ENCODE data around the gene PATZ1.
A peak's percentile ranks its signal among the peaks of the same experiment; 100 is the strongest.
"Not testable (repeated sequence)": the region's sequence is repeated elsewhere in the genome, so short reads cannot be mapped to it uniquely, and the experiment has no call there.

Gene PATZ1

GRCh38 chr22:31329453-31330215, 16.5 kb downstream of the PATZ1 start:
- Histone ChIP-seq H3K36me3 (ENCODE audit: insufficient read depth, low read length) (peaks cover 97% of the 10 kb centered on the region), H3K9me3 (ENCODE audit: insufficient read depth, low read depth, low read length) (no peaks in the 10 kb centered on the region), H3K27me3 (ENCODE audit: insufficient read depth, low read length) (no peaks in the 10 kb centered on the region), H3K27ac (ENCODE audit: low read depth, low read length) (no peak overlapping the region), H3K9ac (ENCODE audit: low read depth, low read length) (no peak overlapping the region), H3K4me1 (ENCODE audit: insufficient read depth, low read length) (peaks cover 12% of the 10 kb centered on the region; the same call in 1 of the 2 replicates), H3K4me3 (ENCODE audit: low read length) (no peak overlapping the region)
- WGBS = 85% methylated on average over 9 of the region's 9 CpGs

GRCh38 chr22:31329029-31329428, 17.1 kb downstream of the PATZ1 start:
- Histone ChIP-seq H3K9ac (ENCODE audit: low read depth, low read length) (no peak overlapping the region; the same call in 1 of the 2 replicates), H3K9me3 (ENCODE audit: insufficient read depth, low read depth, low read length) (no peaks in the 10 kb centered on the region), H3K27me3 (ENCODE audit: insufficient read depth, low read length) (no peaks in the 10 kb centered on the region), H3K27ac (ENCODE audit: low read depth, low read length) (no peak overlapping the region; the same call in 1 of the 2 replicates), H3K4me3 (ENCODE audit: low read length) (no peak overlapping the region), H3K4me1 (ENCODE audit: insufficient read depth, low read length) (peaks cover 12% of the 10 kb centered on the region; the same call in 1 of the 2 replicates), H3K36me3 (ENCODE audit: insufficient read depth, low read length) (peaks cover 95% of the 10 kb centered on the region)
- 91% methylated on average over 4 of the region's 4 CpGs for WGBS

- WGBS = 90% methylated on average over 13 of the region's 13 CpGs
- Histone ChIP-seq H3K9me3 (ENCODE audit: insufficient read depth, low read depth, low read length) (no peaks in the 10 kb centered on the region), H3K36me3 (ENCODE audit: insufficient read depth, low read length) (peaks cover 95% of the 10 kb centered on the region), H3K27me3 (ENCODE audit: insufficient read depth, low read length) (no peaks in the 10 kb centered on the region), H3K4me1 (ENCODE audit: insufficient read depth, low read length) (peaks cover 12% of the 10 kb centered on the region; the same call in 1 of the 2 replicates), H3K27ac (ENCODE audit: low read depth, low read length) (peak overlapping the region; percentile 39; the same call in 1 of the 2 replicates), H3K4me3 (ENCODE audit: low read length) (no peak overlapping the region), H3K9ac (ENCODE audit: low read depth, low read length) (peak overlapping the region; percentile 39; the same call in 1 of the 2 replicates)
Observed at GRCh38 chr22:31328544-31328960, 17.6 kb downstream of the PATZ1 start.

- Histone ChIP-seq H3K4me1 (ENCODE audit: insufficient read depth, low read length) (peaks cover 12% of the 10 kb centered on the region; the same call in 1 of the 2 replicates), H3K9ac (ENCODE audit: low read depth, low read length) (no peak overlapping the region), H3K36me3 (ENCODE audit: insufficient read depth, low read length) (peaks cover 91% of the 10 kb centered on the region), H3K9me3 (ENCODE audit: insufficient read depth, low read depth, low read length) (no peaks in the 10 kb centered on the region), H3K4me3 (ENCODE audit: low read length) (no peak overlapping the region), H3K27me3 (ENCODE audit: insufficient read depth, low read length) (no peaks in the 10 kb centered on the region), H3K27ac (ENCODE audit: low read depth, low read length) (no peak overlapping the region)
- 87% methylated on average over 9 of the region's 9 CpGs for WGBS
Observed at GRCh38 chr22:31327806-31328543, 18.2 kb downstream of the PATZ1 start.

- Histone ChIP-seq H3K36me3 (ENCODE audit: insufficient read depth, low read length) (peaks cover 80% of the 10 kb centered on the region), H3K27ac (ENCODE audit: low read depth, low read length) (no peak overlapping the region), H3K9me3 (ENCODE audit: insufficient read depth, low read depth, low read length) (no peaks in the 10 kb centered on the region), H3K9ac (ENCODE audit: low read depth, low read length) (no peak overlapping the region), H3K4me3 (ENCODE audit: low read length) (no peak overlapping the region), H3K27me3 (ENCODE audit: insufficient read depth, low read length) (no peaks in the 10 kb centered on the region), H3K4me1 (ENCODE audit: insufficient read depth, low read length) (peaks cover 12% of the 10 kb centered on the region; the same call in 1 of the 2 replicates)
- 95% methylated on average over 9 of the region's 9 CpGs for WGBS
Observed at GRCh38 chr22:31326877-31327276, 19.3 kb downstream of the PATZ1 start.

GRCh38 chr22:31323578-31324550, 22.3 kb downstream of the PATZ1 start:
- Histone ChIP-seq H3K27ac (ENCODE audit: low read depth, low read length) (no peak overlapping the region), H3K4me1 (ENCODE audit: insufficient read depth, low read length) (peaks cover 8% of the 10 kb centered on the region; the same call in 1 of the 2 replicates), H3K36me3 (ENCODE audit: insufficient read depth, low read length) (peaks cover 53% of the 10 kb centered on the region), H3K27me3 (ENCODE audit: insufficient read depth, low read length) (no peaks in the 10 kb centered on the region), H3K4me3 (ENCODE audit: low read length) (no peak overlapping the region), H3K9me3 (ENCODE audit: insufficient read depth, low read depth, low read length) (no peaks in the 10 kb centered on the region), H3K9ac (ENCODE audit: low read depth, low read length) (no peak overlapping the region)
- WGBS = 93% methylated on average over 8 of the region's 8 CpGs

- 91% methylated on average over 4 of the region's 4 CpGs for WGBS
- peaks cover 28% of the 10 kb centered on the region for H3K36me3 ChIP-seq (ENCODE audit: insufficient read depth, low read length)
Observed at GRCh38 chr22:31321421-31321820, 24.7 kb downstream of the PATZ1 start.

GRCh38 chr22:31314220-31314619, 31.9 kb downstream of the PATZ1 start:
- not testable (repeated sequence) for H3K9ac ChIP-seq (ENCODE audit: low read depth, low read length); H3K36me3 ChIP-seq (ENCODE audit: insufficient read depth, low read length); H3K27me3 ChIP-seq (ENCODE audit: insufficient read depth, low read length); H3K4me3 ChIP-seq (ENCODE audit: low read length); H3K27ac ChIP-seq (ENCODE audit: low read depth, low read length); H3K4me1 ChIP-seq (ENCODE audit: insufficient read depth, low read length); H3K9me3 ChIP-seq (ENCODE audit: insufficient read depth, low read depth, low read length)
- WGBS = 90% methylated on average over 1 of the region's 1 CpG

More at GRCh38 chr22:31321421-31321820, 24.7 kb downstream of the PATZ1 start:
- no peaks in the 10 kb centered on the region for H3K27me3 ChIP-seq (ENCODE audit: insufficient read depth, low read length)
- H3K27ac ChIP-seq (ENCODE audit: low read depth, low read length) = no peak overlapping the region
- no peaks in the 10 kb centered on the region for H3K9me3 ChIP-seq (ENCODE audit: insufficient read depth, low read depth, low read length)
- no peak overlapping the region for H3K9ac ChIP-seq (ENCODE audit: low read depth, low read length)
- H3K4me3 ChIP-seq (ENCODE audit: low read length) = no peak overlapping the region
- no peaks in the 10 kb centered on the region for H3K4me1 ChIP-seq (ENCODE audit: insufficient read depth, low read length)

GRCh38 chr22:31313366-31314147, 32.6 kb downstream of the PATZ1 start:
- Histone ChIP-seq H3K36me3 (ENCODE audit: insufficient read depth, low read length) (no peaks in the 10 kb centered on the region), H3K4me1 (ENCODE audit: insufficient read depth, low read length) (peaks cover 3% of the 10 kb centered on the region), H3K4me3 (ENCODE audit: low read length) (no peak overlapping the region), H3K9ac (ENCODE audit: low read depth, low read length) (peak overlapping the region; percentile 59; the same call in 1 of the 2 replicates), H3K27ac (ENCODE audit: low read depth, low read length) (peak overlapping the region; percentile 48; the same call in 1 of the 2 replicates), H3K27me3 (ENCODE audit: insufficient read depth, low read length) (no peaks in the 10 kb centered on the region), H3K9me3 (ENCODE audit: insufficient read depth, low read depth, low read length) (peaks cover 9% of the 10 kb centered on the region; the same call in 1 of the 2 replicates)
- WGBS = 66% methylated on average over 6 of the region's 6 CpGs

GRCh38 chr22:31308181-31308580, 38.0 kb downstream of the PATZ1 start:
- no peaks in the 10 kb centered on the region for H3K9me3 ChIP-seq (ENCODE audit: insufficient read depth, low read depth, low read length)
- no peaks in the 10 kb centered on the region for H3K27me3 ChIP-seq (ENCODE audit: insufficient read depth, low read length)
- H3K4me1 ChIP-seq (ENCODE audit: insufficient read depth, low read length) = no peaks in the 10 kb centered on the region
- H3K4me3 ChIP-seq (ENCODE audit: low read length) = no peak overlapping the region
- H3K27ac ChIP-seq (ENCODE audit: low read depth, low read length) = no peak overlapping the region
- H3K36me3 ChIP-seq (ENCODE audit: insufficient read depth, low read length) = no peaks in the 10 kb centered on the region
- no peak overlapping the region for H3K9ac ChIP-seq (ENCODE audit: low read depth, low read length)

All from HUES64 (cell line).